H1 (cell line): ENCODE data around the gene CDS2. TPM values are rescaled to one million over a fixed set of nuclear protein-coding genes. Genes with fewer than 3 reads are reported as not detected.

Source experiments
- CTCF ChIA-PET: fragments of 300-600 bp; sonication (Branson Sonifier 250); formaldehyde crosslinking; loops from one replicate; lab custom pipeline; 2021; ENCODE audit not compliant: partially characterized antibody; lab: Charles Lee
- POLR2A ChIA-PET: fragments of 300-600 bp; sonication (Branson Sonifier 250); formaldehyde crosslinking; loops from one replicate; lab custom pipeline; 2021; ENCODE audit warnings: inconsistent platforms; ENCODE audit not compliant: partially characterized antibody; lab: Charles Lee
- DNase-seq, 2 experiments: peaks; one replicate each; pipeline versions ENCODE4 v3.0.0 to v3.0.0-alpha.2; 2010 to 2022; ENCODE audit warnings: low spot score in 2 of 2, low read depth in 1 of 2, mixed read lengths in 1 of 2
- FAIRE-seq: peaks from 2 replicates; lab custom pipeline; 2011; peaks lifted over from hg19 to GRCh38; lab: Jason Lieb, UNC
- H2AFZ ChIP-seq: 2 replicates; pipeline ENCODE4 v1.8.1; 2012; ENCODE audit warnings: low read length, inconsistent platforms
- H2AK5ac ChIP-seq: 2 replicates; pipeline ENCODE4 v1.6.1; 2013; ENCODE audit warnings: low read depth, low read length
- H2BK120ac ChIP-seq: replicated peaks from 2 replicates; pipeline ENCODE3; 2013; ENCODE audit warnings: low read depth, low read length, inconsistent platforms
- H2BK12ac ChIP-seq: 2 replicates; pipeline ENCODE4 v1.6.1; 2013; ENCODE audit warnings: low read depth, low read length
- H2BK15ac ChIP-seq: 2 replicates; pipeline ENCODE4 v1.6.1; 2013; ENCODE audit warnings: low read length
- H2BK20ac ChIP-seq: 2 replicates; pipeline ENCODE4 v1.6.1; 2013; ENCODE audit warnings: low read length
- H2BK5ac ChIP-seq: 2 replicates; pipeline ENCODE4 v1.6.1; 2013; ENCODE audit warnings: low read depth, low read length
- H3K14ac ChIP-seq: 2 replicates; pipeline ENCODE4 v1.6.1; 2013; ENCODE audit warnings: inconsistent platforms; ENCODE audit not compliant: insufficient read length
- H3K18ac ChIP-seq: 2 replicates; pipeline ENCODE4 v1.6.1; 2013; ENCODE audit warnings: low read length; ENCODE audit errors: extremely low read depth
- H3K23ac ChIP-seq: 2 replicates; pipeline ENCODE4 v1.6.1; 2013; ENCODE audit warnings: inconsistent platforms; ENCODE audit not compliant: insufficient read length
- H3K23me2 ChIP-seq: 2 replicates; pipeline ENCODE4 v1.6.1; 2013; ENCODE audit warnings: low read depth, low read length
- H3K27ac ChIP-seq: 2 replicates; pipeline ENCODE4 v1.6.1; 2011; ENCODE audit warnings: low read depth, low read length, inconsistent platforms
- H3K27me3 ChIP-seq, 4 experiments: replicated peaks in 1 of 4; 1 replicate in 1 of 4; 2 replicates in 3 of 4; pipeline versions ENCODE4 v1.6.1 to v1.8.1; 2011 to 2013; ENCODE audit warnings: low read length in 3 of 4, mild to moderate bottlenecking in 3 of 4, inconsistent platforms in 2 of 4, mixed read lengths in 2 of 4, moderate library complexity in 1 of 4; ENCODE audit not compliant: control insufficient read depth in 3 of 4, insufficient read depth in 3 of 4; ENCODE audit errors: extremely low read depth in 1 of 4
- H3K36me3 ChIP-seq, 4 experiments: 2 replicates each; pipeline versions ENCODE4 v1.6.1 to v1.8.1; 2011 to 2013; ENCODE audit warnings: mild to moderate bottlenecking in 4 of 4, low read length in 3 of 4, moderate library complexity in 2 of 4, control low read depth in 1 of 4, inconsistent platforms in 1 of 4; ENCODE audit not compliant: insufficient read depth in 4 of 4, control insufficient read depth in 2 of 4
- H3K4ac ChIP-seq: replicated peaks from 2 replicates; pipeline ENCODE3; 2013; ENCODE audit warnings: low read length, low read depth, mixed read lengths, inconsistent platforms; ENCODE audit not compliant: insufficient read length
- H3K4me1 ChIP-seq, 4 experiments: replicated peaks in 1 of 4; 1 replicate in 1 of 4; 2 replicates in 3 of 4; pipeline versions ENCODE4 v1.6.1 to v1.8.1; 2011 to 2013; ENCODE audit warnings: low read length in 3 of 4, inconsistent platforms in 2 of 4, mixed read lengths in 1 of 4; ENCODE audit not compliant: insufficient read depth in 4 of 4, control insufficient read depth in 3 of 4
- H3K4me2 ChIP-seq, 2 experiments: 2 replicates each; pipeline versions ENCODE4 v1.6.1 to v1.8.1; 2011 to 2013; ENCODE audit warnings: low read depth in 2 of 2, low read length in 2 of 2, control low read depth in 1 of 2, inconsistent platforms in 1 of 2, mild to moderate bottlenecking in 1 of 2; ENCODE audit not compliant: insufficient read depth in 1 of 2
- H3K4me3 ChIP-seq, 4 experiments: fragments of 200-600, 300-600 bp in 1 of 4; sonication (generic), shearing (Covaris generic), sonication (Bioruptor Twin) in 1 of 4; 2 replicates each; pipeline versions ENCODE4 v1.5.1 to v1.8.1; 2011 to 2016; ENCODE audit warnings: low read length in 4 of 4, low read depth in 3 of 4, control low read depth in 2 of 4, inconsistent platforms in 2 of 4, mild to moderate bottlenecking in 2 of 4, mixed read lengths in 1 of 4, moderate library complexity in 1 of 4; ENCODE audit not compliant: insufficient read depth in 2 of 4; ENCODE audit errors: extremely low read depth in 1 of 4
- H3K56ac ChIP-seq: replicated peaks from 2 replicates; pipeline ENCODE3; 2013; ENCODE audit warnings: low read depth, mild to moderate bottlenecking, mixed read lengths, low read length, inconsistent platforms; ENCODE audit not compliant: insufficient read length
- H3K79me1 ChIP-seq: 2 replicates; pipeline ENCODE4 v1.6.1; 2013; ENCODE audit warnings: low read depth, low read length, control low read depth
- H3K79me2 ChIP-seq, 2 experiments: 2 replicates each; pipeline versions ENCODE4 v1.6.1 to v1.8.1; 2012 to 2013; ENCODE audit warnings: low read length in 2 of 2, mild to moderate bottlenecking in 2 of 2, inconsistent platforms in 1 of 2; ENCODE audit not compliant: insufficient read depth in 2 of 2, control insufficient read depth in 1 of 2
- H3K9ac ChIP-seq, 4 experiments: replicated peaks in 1 of 4; 1 replicate in 1 of 4; 2 replicates in 3 of 4; pipeline versions ENCODE4 v1.6.1 to v1.8.1; 2011 to 2013; ENCODE audit warnings: low read depth in 3 of 4, low read length in 3 of 4, control low read depth in 2 of 4, mild to moderate bottlenecking in 2 of 4, moderate library complexity in 2 of 4, inconsistent platforms in 1 of 4; ENCODE audit errors: extremely low read depth in 1 of 4
- H3K9me3 ChIP-seq, 2 experiments: 2 replicates each; pipeline versions ENCODE4 v1.6.1 to v1.8.1; 2012 to 2013; ENCODE audit warnings: mild to moderate bottlenecking in 2 of 2, moderate library complexity in 2 of 2, control low read depth in 1 of 2, inconsistent platforms in 1 of 2, low read depth in 1 of 2, low read length in 1 of 2, mixed read lengths in 1 of 2; ENCODE audit not compliant: insufficient read depth in 2 of 2
- H4K20me1 ChIP-seq, 2 experiments: replicated peaks in 1 of 2; 2 replicates each; pipeline versions ENCODE3 to v1.8.1; 2011 to 2013; ENCODE audit warnings: inconsistent platforms in 2 of 2, low read length in 2 of 2, mild to moderate bottlenecking in 1 of 2; ENCODE audit not compliant: insufficient read depth in 2 of 2, control insufficient read depth in 1 of 2
- H4K5ac ChIP-seq: 2 replicates; pipeline ENCODE4 v1.6.1; 2013; ENCODE audit warnings: low read length, low read depth, mixed read lengths, inconsistent platforms; ENCODE audit not compliant: insufficient read length
- H4K8ac ChIP-seq: 2 replicates; pipeline ENCODE4 v1.8.0; 2013; ENCODE audit warnings: mild to moderate bottlenecking, moderate library complexity, low read length, inconsistent platforms; ENCODE audit not compliant: insufficient read depth; ENCODE audit errors: extremely low read depth
- H4K91ac ChIP-seq: replicated peaks from 2 replicates; pipeline ENCODE3; 2013; ENCODE audit warnings: low read length, mixed read lengths, inconsistent platforms; ENCODE audit not compliant: insufficient read length
- CHD2 ChIP-seq: IDR thresholded peaks from 2 replicates; pipeline ENCODE4 v1.6.1; 2012; ENCODE audit warnings: low read length, improper control_type of control experiment
- HDAC2 ChIP-seq, 2 experiments: fragments of 300-600 bp in 1 of 2; sonication (generic) in 1 of 2; IDR thresholded peaks; 2 replicates each; pipeline ENCODE4 v1.6.1; 2011 to 2012; ENCODE audit warnings: low read depth in 2 of 2, low read length in 2 of 2, mild to moderate bottlenecking in 2 of 2, moderate library complexity in 2 of 2, borderline replicate concordance in 1 of 2, inconsistent platforms in 1 of 2
- RXRA ChIP-seq: IDR thresholded peaks from 2 replicates; pipeline ENCODE4 v1.6.1; 2011; ENCODE audit warnings: low read depth, mild to moderate bottlenecking, low read length, moderate library complexity; ENCODE audit not compliant: insufficient read depth
- TAF7 ChIP-seq: optimal IDR thresholded peaks from 2 replicates; pipeline ENCODE3; 2011; ENCODE audit warnings: low read depth, mild to moderate bottlenecking, inconsistent platforms, low read length, moderate library complexity, borderline replicate concordance
- whole genome bisulfite sequencing, 2 experiments: shearing (Covaris generic) in 1 of 2; methylation state at CpG; one replicate each; pipeline versions ENCODE4 v1.1.6 to v1.1.7; 2013 to 2015; ENCODE audit warnings: low lambda C conversion rate in 2 of 2, mixed read lengths in 2 of 2, inconsistent platforms in 1 of 2, low coverage in 1 of 2, missing lambda C conversion rate in 1 of 2; ENCODE audit not compliant: insufficient replicate concordance in 2 of 2, insufficient coverage in 1 of 2, insufficient read length in 1 of 2; ENCODE audit errors: extremely low coverage in 1 of 2, missing lambda C conversion rate in 1 of 2; 5-methylcytosine and 5-hydroxymethylcytosine counted together
- polyA plus RNA-seq, 7 experiments: library from polyadenylated mRNA; depleted of rRNA in 3 of 7; stranded (reverse) in 5 of 7; unstranded in 2 of 7; fragments of >200 nt in 5 of 7; fragments of 200-250 nt in 2 of 7; gene quantifications; 1 replicate in 5 of 7; 2 replicates in 1 of 7; 4 replicates in 1 of 7; pipeline versions ENCODE4 v1.2.1 to v1.2.3, GENCODE V29; 2011 to 2013; ENCODE audit warnings: missing spikeins in 2 of 7, mixed read lengths in 2 of 7
- total RNA-seq: library from RNA; stranded (reverse); fragmentation: NEBNext Ultra II Directional; extraction: Animal tissue kit (Norgen Biotek cat#: 25700); gene quantifications from 2 replicates; pipeline ENCODE4 v1.2.1, GENCODE V29; 2021

The CDS2 gene
- total and polyA plus RNA-seq, 2 of the 8 experiments (the other 6 are each of a cell fraction or from before 2014, with no cell fraction given), result 54.0 to 56.2 TPM

DNA sequence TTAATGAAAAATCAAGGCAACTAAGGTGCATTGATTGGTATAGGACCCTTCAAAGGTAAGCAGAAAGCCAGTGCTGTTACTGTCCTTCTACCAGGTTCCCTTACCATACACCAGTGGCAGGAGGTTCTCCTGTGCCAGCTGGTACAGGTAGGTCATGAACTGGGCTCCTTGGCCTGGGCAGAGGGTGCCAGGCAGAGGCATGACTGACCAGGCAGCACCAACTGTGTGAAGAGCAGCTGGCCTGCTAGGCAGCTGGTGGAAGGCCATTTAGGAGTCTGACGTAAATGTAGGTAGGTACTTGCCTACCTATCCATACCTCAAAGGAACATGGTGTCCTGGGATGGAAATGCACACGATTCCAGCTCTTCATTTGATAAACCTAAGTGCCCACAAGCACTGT is 30.3 kb upstream of the CDS2 start:
- peaks cover 0 to 26% (median 15%) of the 10 kb centered on the region in 4 experiments for H3K36me3 ChIP-seq
- 89% methylated on average over 2 of the region's 2 CpGs; no CpG with 5 or more reads in 1 of the 2 experiments for WGBS, 2 experiments
- ChIA-PET CTCF (interaction anchor here (1.2 kb wide), 2 partner anchors 15 to 97 kb away, joined by 3 read pairs; no protein-coding TSS in a partner anchor), POLR2A (interaction anchor here (1.1 to 4.3 kb wide), 3 partner anchors 14 to 23 kb away, joined by 3 to 16 read pairs (median 11); partner anchors contain the start of gene PCNA)
- H3K79me1 ChIP-seq, result no peaks in the 10 kb centered on the region
- H3K23ac ChIP-seq, result no peak overlapping the region
- H2AK5ac ChIP-seq, result no peak overlapping the region
- H3K27me3 ChIP-seq, result no peaks in the 10 kb centered on the region
- no peak for FAIRE-seq
- no peaks in the 10 kb centered on the region for H3K23me2 ChIP-seq
- H4K91ac ChIP-seq, result no peak overlapping the region
- H2BK120ac ChIP-seq, result no peak overlapping the region
- no peak overlapping the region for H3K4me3 ChIP-seq
- DNase-seq, result no peak
- H4K5ac ChIP-seq, result no peak overlapping the region
- H4K20me1 ChIP-seq, result peaks cover 0 to 2% of the 10 kb centered on the region in 2 experiments
- no peak overlapping the region for H3K4me2 ChIP-seq
- H2BK15ac ChIP-seq, result no peak overlapping the region
- H4K8ac ChIP-seq, result no peak overlapping the region
- no peak overlapping the region for H3K18ac ChIP-seq
- no peak overlapping the region for H2BK20ac ChIP-seq
- H3K4ac ChIP-seq, result no peak overlapping the region
- H3K14ac ChIP-seq, result no peak overlapping the region
- no peak overlapping the region for H3K9ac ChIP-seq
- H2BK5ac ChIP-seq, result no peak overlapping the region
- H3K27ac ChIP-seq, result no peak overlapping the region
- no peak overlapping the region for H3K56ac ChIP-seq
- H3K4me1 ChIP-seq, result no peaks in the 10 kb centered on the region
- H2AFZ ChIP-seq, result no peak overlapping the region
- no peaks in the 10 kb centered on the region for H3K9me3 ChIP-seq
- H3K79me2 ChIP-seq, result no peaks in the 10 kb centered on the region
- H2BK12ac ChIP-seq, result no peak overlapping the region
- TF ChIP-seq CHD2 (no peak), RXRA (no peak), HDAC2 (IDR thresholded peaks at IDR 0.05; ENCODE audit: borderline replicate concordance in 1 of 2, low read depth in 2 of 2, low read length in 2 of 2) (no peak), TAF7 (no peak)
